ENCODE results near the gene TRIM6.
"Not testable (repeated sequence)": the region's sequence is repeated elsewhere in the genome, so short reads cannot be mapped to it uniquely, and the experiment has no call there.

The TRIM6 gene, protein sequence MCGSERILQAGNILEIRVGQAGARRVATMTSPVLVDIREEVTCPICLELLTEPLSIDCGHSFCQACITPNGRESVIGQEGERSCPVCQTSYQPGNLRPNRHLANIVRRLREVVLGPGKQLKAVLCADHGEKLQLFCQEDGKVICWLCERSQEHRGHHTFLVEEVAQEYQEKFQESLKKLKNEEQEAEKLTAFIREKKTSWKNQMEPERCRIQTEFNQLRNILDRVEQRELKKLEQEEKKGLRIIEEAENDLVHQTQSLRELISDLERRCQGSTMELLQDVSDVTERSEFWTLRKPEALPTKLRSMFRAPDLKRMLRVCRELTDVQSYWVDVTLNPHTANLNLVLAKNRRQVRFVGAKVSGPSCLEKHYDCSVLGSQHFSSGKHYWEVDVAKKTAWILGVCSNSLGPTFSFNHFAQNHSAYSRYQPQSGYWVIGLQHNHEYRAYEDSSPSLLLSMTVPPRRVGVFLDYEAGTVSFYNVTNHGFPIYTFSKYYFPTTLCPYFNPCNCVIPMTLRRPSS

DNA sequence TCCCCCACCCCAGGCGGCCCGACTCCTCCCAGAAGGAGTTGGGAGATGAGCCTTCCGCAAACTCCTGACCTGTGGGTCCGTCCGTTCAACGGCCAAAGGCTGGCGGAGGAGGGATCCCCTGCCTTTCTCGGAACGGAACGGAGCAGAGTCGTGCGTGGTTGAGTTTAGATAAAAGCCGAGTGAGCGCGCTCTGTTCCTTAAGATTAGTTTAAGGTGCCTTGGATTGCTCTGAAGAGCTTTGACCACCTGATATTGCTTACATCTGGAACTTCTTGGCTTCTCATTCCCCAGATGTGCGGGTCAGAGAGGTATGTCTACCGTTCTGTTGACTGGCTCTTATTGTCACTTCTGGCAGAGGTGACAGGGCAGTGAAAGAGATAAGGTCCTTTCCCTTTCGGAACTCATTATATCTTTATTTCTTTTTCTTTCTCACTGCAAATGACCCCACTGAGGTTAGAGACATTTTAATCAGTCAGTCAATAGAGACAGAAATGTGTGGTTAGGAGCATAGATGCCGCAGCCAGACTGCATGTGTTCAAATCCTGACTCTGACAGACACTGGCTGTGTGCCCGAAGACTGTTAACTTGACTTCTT lies at the start of gene TRIM6:
Gene TRIM6, plus strand, starts transcription at position 31 of the 595 bp plus-strand sequence. Its CDS starts 261 bp downstream, at position 292.
- no peak for DNase-seq

DNA sequence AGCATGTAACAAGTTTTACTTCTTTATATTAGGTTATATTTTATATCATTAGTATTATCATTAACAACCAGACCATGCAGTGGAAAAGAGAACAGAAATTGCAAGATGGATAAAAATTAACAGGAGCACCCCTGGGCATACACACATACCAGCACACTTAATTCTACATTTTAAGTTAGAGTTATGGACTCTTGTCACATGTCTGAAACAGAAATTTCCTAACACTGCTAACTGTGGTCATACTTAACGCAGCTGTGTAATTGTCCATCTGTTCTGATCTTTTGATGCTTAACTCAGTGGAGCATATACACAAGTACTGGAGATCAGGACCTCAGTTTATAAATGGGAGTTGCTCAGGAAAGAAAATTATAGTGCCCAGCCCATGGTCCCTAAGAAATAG lies 48.5 kb upstream of the TRIM6 start:
- DNase-seq: no peak

GRCh38 chr11:5548440-5548839 lies 48.0 kb upstream of the TRIM6 start, which contains the start of gene OR52H1:
Gene OR52H1, minus strand, starts transcription at chr11:5548540. Its CDS starts 3,035 bp downstream, at chr11:5545505.
- no peak for DNase-seq

- no peak for DNase-seq
Observed at GRCh38 chr11:5550440-5551095, 45.9 kb upstream of the TRIM6 start.

- DNase-seq: no peak
Observed at GRCh38 chr11:5553343-5553742, 43.1 kb upstream of the TRIM6 start.

- no peak for DNase-seq
Observed at GRCh38 chr11:5556596-5557188, 39.7 kb upstream of the TRIM6 start.

DNA sequence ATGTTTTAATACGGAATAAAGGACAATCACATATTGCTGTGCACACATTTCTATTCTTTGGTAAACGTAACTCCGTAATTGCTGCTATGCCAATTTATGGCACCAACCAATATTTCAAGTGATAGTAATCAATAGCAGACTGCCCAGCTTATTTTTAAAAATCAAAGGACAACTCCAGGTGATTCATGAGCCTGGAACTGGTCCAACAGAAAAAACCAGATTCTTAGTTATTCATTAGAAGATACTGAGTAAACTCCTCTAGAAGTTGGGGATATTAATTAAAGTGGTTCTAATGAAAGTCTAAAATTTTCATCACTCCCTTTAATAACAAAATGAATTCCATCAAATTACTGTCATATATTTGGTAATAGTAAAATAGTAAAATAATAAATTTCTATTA lies 38.7 kb upstream of the TRIM6 start:
- DNase-seq: no peak

- no peak for DNase-seq
Observed at GRCh38 chr11:5564259-5565019, 32.0 kb upstream of the TRIM6 start.

- DNase-seq: no peak
Observed at GRCh38 chr11:5574654-5575053, 21.8 kb upstream of the TRIM6 start.

GRCh38 chr11:5575152-5575551 lies 21.3 kb upstream of the TRIM6 start:
- no peak for DNase-seq

DNA sequence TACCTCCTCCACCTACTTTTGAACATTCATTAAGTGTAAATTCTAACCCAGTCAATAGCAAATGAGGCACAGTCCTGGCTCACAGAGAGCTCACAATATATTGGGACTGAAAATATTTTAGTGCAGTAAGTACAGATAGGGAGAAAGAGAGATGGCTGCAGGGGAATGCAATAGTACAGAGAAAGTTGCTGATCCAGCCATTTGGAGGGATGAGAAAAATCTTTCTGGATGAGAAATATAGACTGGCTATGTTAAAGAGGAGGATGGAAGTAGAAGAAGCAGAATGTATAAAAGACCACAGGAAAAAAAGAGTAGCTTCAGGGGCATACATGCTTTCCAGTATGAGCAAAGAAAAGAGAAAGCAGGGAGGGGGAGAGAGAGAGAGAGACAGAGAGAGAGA lies 19.3 kb upstream of the TRIM6 start:
- no peak for DNase-seq

- DNase-seq: no peak
Observed at GRCh38 chr11:5580577-5580976, 15.9 kb upstream of the TRIM6 start, which contains the start of gene OR52B6. Gene OR52B6, plus strand, starts transcription at chr11:5580877. Its CDS starts 0 bp downstream, at chr11:5580877.

GRCh38 chr11:5581014-5581413 lies 15.4 kb upstream of the TRIM6 start:
- DNase-seq: no peak

GRCh38 chr11:5584458-5584857 lies 12.0 kb upstream of the TRIM6 start:
- DNase-seq: not testable (repeated sequence)

DNA sequence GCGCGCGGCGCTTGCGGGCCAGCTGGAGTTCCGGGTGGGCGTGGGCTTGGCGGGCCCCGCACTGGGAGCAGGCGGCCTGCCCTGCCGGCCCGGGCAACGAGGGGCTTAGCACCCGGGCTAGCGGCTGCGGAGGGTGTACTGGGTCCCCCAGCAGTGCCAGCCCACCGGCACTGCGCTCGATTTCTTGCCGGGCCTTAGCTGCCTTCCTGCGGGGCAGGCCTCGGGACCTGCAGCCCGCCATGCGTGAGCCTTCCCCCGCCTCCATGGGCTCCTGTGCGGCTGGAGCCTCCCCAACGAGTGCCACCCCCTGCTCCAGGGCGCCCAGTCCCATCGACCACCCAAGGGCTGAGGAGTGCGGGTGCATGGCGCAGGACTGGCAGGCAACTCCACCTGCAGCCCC lies 6.5 kb upstream of the TRIM6 start:
- not testable (repeated sequence) for DNase-seq

GRCh38 chr11:5591613-5592012 lies 4.8 kb upstream of the TRIM6 start:
- no peak for DNase-seq

DNA sequence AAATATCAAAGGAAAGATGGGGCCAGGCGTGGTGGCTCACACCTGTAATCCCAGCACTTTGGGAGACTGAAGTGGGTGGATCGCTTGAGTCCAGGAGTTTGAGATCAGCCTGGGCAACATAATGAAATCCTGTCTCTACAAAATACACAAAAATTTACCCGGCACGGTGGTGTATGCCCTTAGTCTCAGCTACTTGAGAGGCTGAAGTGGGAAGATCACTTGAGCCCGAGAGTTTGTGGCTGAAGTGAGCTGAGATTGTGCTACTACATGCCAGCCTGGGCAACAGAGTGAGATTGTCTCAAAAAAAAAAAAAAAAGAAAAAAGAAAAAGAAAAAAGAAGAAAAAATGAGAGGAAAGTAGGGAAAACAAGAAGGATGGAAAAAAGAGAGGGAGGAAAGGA lies 3.8 kb upstream of the TRIM6 start:
- DNase-seq: no peak

- no peak for DNase-seq
Observed at GRCh38 chr11:5593146-5593545, 3.3 kb upstream of the TRIM6 start.

DNA sequence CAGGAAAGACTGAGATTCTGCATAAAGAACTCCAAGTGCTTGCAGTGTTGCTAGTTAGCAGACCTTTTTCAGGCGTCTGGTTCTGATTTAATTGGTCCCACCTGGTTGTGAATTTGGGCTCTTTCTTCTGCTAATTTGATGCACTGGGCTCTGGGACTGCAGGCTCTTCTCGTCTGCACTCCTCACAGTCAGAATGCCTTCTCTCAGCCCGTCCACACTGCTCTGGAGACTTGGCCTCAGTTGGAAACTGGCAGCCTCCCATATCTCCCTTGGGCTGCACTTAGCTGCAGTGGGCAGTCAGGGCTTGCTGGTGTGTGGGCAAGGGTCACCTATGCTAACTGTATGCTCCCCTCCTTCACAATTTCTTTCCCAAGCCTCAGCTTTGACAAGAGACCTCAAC lies 1.5 kb downstream of the TRIM6 start:
- DNase-seq: no peak

DNA sequence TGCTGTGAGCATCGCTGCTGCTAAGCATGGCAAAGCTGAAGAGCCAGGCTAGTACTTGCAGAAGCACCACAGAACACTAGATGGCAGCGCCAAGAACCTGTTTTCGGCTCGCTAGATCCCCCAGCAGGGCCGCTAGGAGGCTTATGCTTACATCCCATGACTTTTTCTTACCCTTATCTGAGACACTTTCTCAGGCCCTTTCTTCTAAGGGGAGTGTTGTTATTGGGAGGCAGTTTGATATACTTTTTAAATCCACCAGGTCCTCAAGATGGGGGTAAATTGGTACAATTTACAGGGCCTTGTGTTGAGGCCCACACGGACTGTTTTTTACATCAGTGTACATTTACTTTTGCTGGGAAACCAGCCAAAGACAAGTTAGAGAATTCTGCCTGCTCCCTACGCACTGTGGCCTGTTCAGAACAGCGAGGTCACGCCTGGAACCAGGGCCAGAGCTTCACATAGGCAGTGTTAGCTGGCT lies 4.0 kb downstream of the TRIM6 start:
- DNase-seq: no peak

GRCh38 chr11:5602791-5603190 lies 6.4 kb downstream of the TRIM6 start:
- DNase-seq: not testable (repeated sequence)

- DNase-seq: no peak
Observed at GRCh38 chr11:5603326-5603725, 6.9 kb downstream of the TRIM6 start.

Measured in SHP77 treated with DMSO at 0.1 percent for 48 hours (cell line).